ENCODE data around the gene ZPLD1.

The ZPLD1 gene

DNA sequence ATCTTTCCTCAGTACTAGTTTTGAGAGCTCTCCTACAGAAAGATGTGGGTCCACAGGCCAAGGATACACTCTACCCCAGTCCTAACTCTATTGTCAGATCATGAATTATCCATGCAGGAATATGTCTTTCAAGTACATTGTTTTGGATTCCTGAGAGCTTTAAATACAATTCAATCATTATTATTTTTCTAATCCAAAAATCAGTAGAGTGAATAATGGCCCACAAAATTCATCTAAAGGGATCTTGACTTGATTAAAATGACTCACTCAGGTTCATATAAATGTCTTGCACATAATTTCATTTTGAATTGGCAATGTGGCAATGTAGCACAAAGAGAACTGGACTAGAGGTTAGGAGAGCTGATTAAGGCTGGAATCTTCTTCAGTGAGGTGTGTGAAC, 93.9 kb downstream of the ZPLD1 start:
- DNase-seq (ENCODE audit: low spot score) = no peak
